DOHH2 (cell line): Measurements from ENCODE around the gene ATP5F1E.

ENCODE experiments used
- CTCF ChIP-seq: fragments of 200-600 bp; sonication (generic); IDR thresholded peaks from one replicate; pipeline ENCODE4 v1.5.1; 2014; ENCODE audit warnings: antibody characterized with exemption, mild to moderate bottlenecking, low read depth, low read length; ENCODE audit not compliant: poor library complexity, severe bottlenecking
- EZH2phosphoT487 ChIP-seq: fragments of 200-600 bp; sonication (generic); IDR thresholded peaks from 2 replicates; pipeline ENCODE4 v1.6.1; 2017; ENCODE audit warnings: borderline replicate concordance, mild to moderate bottlenecking, antibody characterized with exemption, low read length, moderate library complexity, mixed read lengths

- TF ChIP-seq CTCF (no peak), EZH2phosphoT487 (no peak)
Measured at GRCh38 chr20:59032023-59032712, at the start of gene ATP5F1E.
